Heart left ventricle (tissue), 16 donors: ENCODE measurements around the gene C3orf62. TPM values are rescaled to one million over a fixed set of nuclear protein-coding genes. Genes with fewer than 3 reads are reported as not detected.

ENCODE experiments used
- ATAC-seq, 4 donors: fragments of 200-7000 bp; cut with Tn5 transposase; one replicate each; pipeline ENCODE4 v1.9.1; 2020 to 2022; ENCODE audit warnings: moderate library complexity in 4 of 4, mild to moderate bottlenecking in 3 of 4, moderate number of reproducible peaks in 1 of 4
- DNase-seq, 5 donors: peaks; one replicate each; pipeline ENCODE4 v3.0.0-alpha.2; 2020
- H3K27ac ChIP-seq, 12 donors: fragments of 200-600 bp; sonication (generic) in 4 of 12; one replicate each; pipeline versions ENCODE4 v1.5.0 to v1.8.0; 2016 to 2022; ENCODE audit warnings: mild to moderate bottlenecking in 2 of 12
- H3K27me3 ChIP-seq, 9 donors: fragments of 200-600 bp; sonication (generic) in 2 of 9; one replicate each; pipeline versions ENCODE4 v1.5.1 to v1.8.0; 2016 to 2022; ENCODE audit warnings: mild to moderate bottlenecking in 3 of 9
- H3K36me3 ChIP-seq, 9 donors: fragments of 200-600 bp; sonication (generic) in 2 of 9; one replicate each; pipeline versions ENCODE4 v1.5.0 to v1.8.0; 2018 to 2022; ENCODE audit warnings: mild to moderate bottlenecking in 2 of 9
- H3K4me1 ChIP-seq, 12 donors: fragments of 200-600 bp; sonication (generic) in 4 of 12; one replicate each; pipeline versions ENCODE4 v1.5.0 to v1.8.0; 2016 to 2022; ENCODE audit warnings: mild to moderate bottlenecking in 3 of 12
- H3K4me3 ChIP-seq, 12 donors: fragments of 200-600 bp; sonication (generic) in 4 of 12; one replicate each; pipeline versions ENCODE4 v1.5.0 to v1.8.0; 2017 to 2022; ENCODE audit warnings: mild to moderate bottlenecking in 9 of 12, moderate library complexity in 4 of 12
- H3K9me3 ChIP-seq, 12 donors: fragments of 200-600 bp; sonication (generic) in 4 of 12; one replicate each; pipeline versions ENCODE4 v1.5.0 to v1.8.0; 2016 to 2022; ENCODE audit warnings: mild to moderate bottlenecking in 1 of 12
- POLR2A ChIP-seq, 2 donors: fragments of 450-650 bp; IDR thresholded peaks; one replicate each; pipeline ENCODE4 v1.6.1; 2017; ENCODE audit warnings: antibody characterized with exemption in 2 of 2, mild to moderate bottlenecking in 2 of 2, moderate library complexity in 2 of 2
- WGBS, 4 donors: extraction: QIAGEN DNeasy Blood & Tissue Kit in 2 of 4; methylation state at CpG; one replicate each; pipeline versions ENCODE4 v1.1.5 to v1.1.7; 2013 to 2018; 5-methylcytosine and 5-hydroxymethylcytosine counted together
- intact Hi-C, 10 donors: fragments of 100-400 bp; cut with DNase I; formaldehyde crosslinking; loops; one replicate each; pipeline versions ENCODE4 v1.11.1 to v1.14.2; 2022
- polyA plus RNA-seq, 2 donors: library from polyadenylated mRNA; stranded (reverse); fragments of 200-250 nt; gene quantifications; one replicate each; pipeline ENCODE4 v1.2.3, GENCODE V29; 2013
- total RNA-seq, 9 donors: library from RNA; depleted of rRNA in 2 of 9; stranded (reverse); fragments of >200 nt in 2 of 9; fragmentation: NEBNext Ultra II Directional in 3 of 9; extraction: Animal tissue kit (Norgen Biotek cat#: 25700) in 3 of 9; gene quantifications; one replicate each; pipeline versions ENCODE4 v1.1.0 to v1.2.4, GENCODE V29; 2016 to 2023
- TF ChIP-seq, protein P1 (sequence below), 12 donors: fragments of 200-600 bp; sonication (generic) in 4 of 12; IDR thresholded peaks; one replicate each; pipeline versions ENCODE4 v1.5.0 to v1.8.0; 2018 to 2022; ENCODE audit warnings: antibody characterized with exemption in 12 of 12, mild to moderate bottlenecking in 5 of 12
- donor health status: ischemic (EF 13 %, LVEDD 7.1; RV severe dilation, severe dysfunction).
- donor health status: healthy with polysubstance abuse.
- donor health status: DM: no; HTN: yes; CAD: no.
- donor health status: DM: no; HTN: no; CAD: no.
- donor health status: ischemic (EF 25% LVEDD 6.9; RV normal size, moderate dysfunction).
- donor health status: ischemic (EF 25% LVEDD 5.7; RV mildly dilated, moderate dysfunction).
- donor health status: healthy.
- donor health status: DM: yes; HTN: yes; CAD: no.
- donor health status: ischemic (EF 35%, LVEDD 5.7; RV mildly dilated, moderate dysfunction).
- donor health status: nonischemic (EF 11% LVEDD 7.7; RV severe dilation, severe dysfunction).
- donor health status: DM: yes; HTN: yes; CAD: no.
- donor health status: PGD.
- donor health status: ischemic (EF 29% LVEDD 5.4; RV normal size, mild dysfunction).
- donor health status: nonischemic (EF 23%, LVEDD 6.1; RV moderate dilation, normal function).

C3orf62 gene
- total and polyA plus RNA-seq, 11 donors = 1.3 to 5.6 (median 2.9) TPM

DNA sequence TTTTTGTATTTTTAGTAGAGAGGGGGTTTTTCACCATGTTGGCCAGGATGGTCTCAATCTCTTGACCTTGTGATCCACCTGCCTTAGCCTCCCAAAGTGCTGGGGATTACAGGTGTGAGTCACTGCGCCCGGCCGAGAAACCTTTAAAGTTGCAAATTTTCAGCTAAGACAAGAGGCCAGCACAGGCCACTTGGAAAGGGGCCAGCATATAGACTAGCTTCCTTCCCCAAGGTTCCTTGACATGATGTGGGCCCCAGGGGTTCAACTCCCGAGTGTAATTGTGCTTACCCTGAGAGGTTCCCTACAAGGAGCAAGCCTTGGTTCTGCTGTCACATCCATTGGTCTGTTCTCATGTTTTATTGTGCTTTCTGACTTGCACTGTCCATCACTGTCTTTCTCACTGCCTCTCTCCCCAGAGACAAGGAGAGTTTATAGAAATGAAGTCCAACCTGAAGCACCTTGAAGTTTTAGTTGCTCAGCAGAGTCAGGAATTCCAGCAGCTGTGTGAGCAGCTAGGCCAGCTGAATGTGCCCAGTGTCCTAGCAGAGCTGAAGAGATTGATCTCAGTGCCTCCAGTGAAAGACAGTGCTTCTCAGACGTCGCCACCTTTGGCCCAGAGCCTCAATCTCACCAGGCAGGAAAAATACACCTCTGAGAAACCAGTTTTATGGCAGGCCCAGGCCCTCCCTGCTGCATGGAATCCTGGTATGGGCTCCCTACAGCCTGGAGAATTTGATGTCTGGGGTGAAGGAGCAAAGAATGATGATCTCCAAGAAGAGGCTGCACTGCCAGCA is 21.1 kb downstream of the C3orf62 start:
- Histone ChIP-seq H3K27me3 (no peaks in the 10 kb centered on the region), H3K9me3 (no peaks in the 10 kb centered on the region), H3K27ac (no peak overlapping the region), H3K4me1 (peaks cover 0 to 4% (median 0%) of the 10 kb centered on the region in 12 donors), H3K36me3 (peaks cover 0 to 12% (median 0%) of the 10 kb centered on the region in 9 donors), H3K4me3 (no peak overlapping the region)
- no peak for DNase-seq
- WGBS, 4 donors = 83 to 91% (median 84%) methylated on average over 6 of the region's 6 CpGs
- TF ChIP-seq, protein P1, sequence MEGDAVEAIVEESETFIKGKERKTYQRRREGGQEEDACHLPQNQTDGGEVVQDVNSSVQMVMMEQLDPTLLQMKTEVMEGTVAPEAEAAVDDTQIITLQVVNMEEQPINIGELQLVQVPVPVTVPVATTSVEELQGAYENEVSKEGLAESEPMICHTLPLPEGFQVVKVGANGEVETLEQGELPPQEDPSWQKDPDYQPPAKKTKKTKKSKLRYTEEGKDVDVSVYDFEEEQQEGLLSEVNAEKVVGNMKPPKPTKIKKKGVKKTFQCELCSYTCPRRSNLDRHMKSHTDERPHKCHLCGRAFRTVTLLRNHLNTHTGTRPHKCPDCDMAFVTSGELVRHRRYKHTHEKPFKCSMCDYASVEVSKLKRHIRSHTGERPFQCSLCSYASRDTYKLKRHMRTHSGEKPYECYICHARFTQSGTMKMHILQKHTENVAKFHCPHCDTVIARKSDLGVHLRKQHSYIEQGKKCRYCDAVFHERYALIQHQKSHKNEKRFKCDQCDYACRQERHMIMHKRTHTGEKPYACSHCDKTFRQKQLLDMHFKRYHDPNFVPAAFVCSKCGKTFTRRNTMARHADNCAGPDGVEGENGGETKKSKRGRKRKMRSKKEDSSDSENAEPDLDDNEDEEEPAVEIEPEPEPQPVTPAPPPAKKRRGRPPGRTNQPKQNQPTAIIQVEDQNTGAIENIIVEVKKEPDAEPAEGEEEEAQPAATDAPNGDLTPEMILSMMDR (IDR thresholded peaks at IDR 0.05) = no peak
- TF ChIP-seq POLR2A (IDR thresholded peaks at IDR 0.05) = no peak
- ATAC-seq = no peak
- intact Hi-C loops = no loop called here

DNA sequence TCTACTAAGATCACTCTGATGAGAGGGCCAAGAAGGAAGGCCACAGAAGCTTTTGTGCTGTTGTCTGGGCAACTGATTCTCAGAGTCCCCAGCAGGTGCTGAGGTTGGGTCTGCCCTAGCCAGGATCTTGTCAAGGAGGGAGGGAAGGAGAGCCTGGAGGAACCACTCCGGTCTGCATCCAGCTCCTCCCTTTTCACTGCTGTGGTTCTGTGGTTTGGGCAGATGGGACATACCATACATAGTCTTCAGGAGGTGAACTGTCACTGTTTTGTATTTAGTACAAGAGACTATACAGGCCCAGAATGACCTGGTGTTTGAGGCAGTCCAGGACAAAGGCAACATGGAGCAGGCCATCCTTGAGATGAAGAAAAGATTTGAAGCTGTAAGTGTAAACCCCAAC is 21.9 kb downstream of the C3orf62 start:
- intact Hi-C loops = no loop called here
- Histone ChIP-seq H3K9me3 (no peaks in the 10 kb centered on the region), H3K27me3 (no peaks in the 10 kb centered on the region), H3K27ac (peak overlapping the region in 1 of 12 donors; percentile 17), H3K4me3 (no peak overlapping the region), H3K4me1 (peaks cover 0 to 4% (median 0%) of the 10 kb centered on the region in 12 donors), H3K36me3 (peaks cover 0 to 12% (median 0%) of the 10 kb centered on the region in 9 donors)
- TF ChIP-seq, protein P1 (IDR thresholded peaks at IDR 0.05) = no peak
- TF ChIP-seq POLR2A (IDR thresholded peaks at IDR 0.05) = no peak
- WGBS, 4 donors = 56 to 78% (median 66%) methylated on average over 1 of the region's 1 CpG
- DNase-seq (no peak), ATAC-seq (no peak)

DNA sequence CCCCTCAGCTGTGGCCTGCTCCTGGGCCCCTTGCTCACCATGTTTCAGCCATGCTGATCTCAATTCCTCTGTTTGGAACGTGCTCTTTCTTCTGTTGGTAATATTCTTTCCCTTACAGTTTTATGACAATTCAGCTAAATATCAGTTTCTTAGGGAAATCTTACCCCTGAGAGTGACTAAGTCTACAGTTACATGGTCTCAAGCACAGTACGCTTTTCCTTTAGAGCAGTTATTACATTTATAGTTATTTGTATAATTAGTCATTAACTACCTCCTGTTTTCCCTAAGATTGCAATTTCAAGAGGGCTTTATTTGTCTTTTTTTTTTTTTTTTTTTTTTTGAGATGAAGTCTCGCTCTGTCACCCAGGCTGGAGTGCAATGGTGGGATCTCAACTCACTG is 23.5 kb downstream of the C3orf62 start:
- peaks cover 0 to 12% (median 0%) of the 10 kb centered on the region in 9 donors for H3K36me3 ChIP-seq
- no peaks in the 10 kb centered on the region for H3K27me3 ChIP-seq
- no peak overlapping the region for H3K4me3 ChIP-seq
- ATAC-seq (no peak), DNase-seq (no peak)
- no peak overlapping the region for H3K27ac ChIP-seq
- TF ChIP-seq, protein P1 (IDR thresholded peaks at IDR 0.05) = no peak
- TF ChIP-seq POLR2A (IDR thresholded peaks at IDR 0.05) = no peak
- 89 to 93% (median 92%) methylated on average over 3 of the region's 3 CpGs for WGBS, 4 donors
- no peaks in the 10 kb centered on the region for H3K9me3 ChIP-seq
- peaks cover 0 to 16% (median 7%) of the 10 kb centered on the region in 12 donors for H3K4me1 ChIP-seq
- intact Hi-C loops = no loop called here

DNA sequence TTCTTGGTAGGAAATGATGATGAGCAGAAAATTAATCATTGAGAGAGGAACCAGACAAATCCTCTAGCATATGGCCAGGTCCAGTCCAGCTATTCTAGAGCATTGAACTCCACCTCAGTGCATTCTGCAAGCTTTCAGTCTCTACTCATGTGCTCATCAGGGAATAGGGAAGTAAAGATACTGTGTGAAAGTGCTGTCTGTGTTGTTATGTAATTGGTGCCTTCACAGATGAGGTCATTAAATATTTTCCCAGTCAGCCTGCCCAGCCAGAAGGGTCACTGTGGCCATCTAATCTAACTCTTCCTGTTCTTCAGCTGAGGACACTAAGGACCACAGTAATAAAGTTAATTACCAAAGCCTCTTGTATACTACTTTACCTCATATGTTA is 28.2 kb downstream of the C3orf62 start:
- TF ChIP-seq POLR2A (IDR thresholded peaks at IDR 0.05) = no peak
- TF ChIP-seq, protein P1 (IDR thresholded peaks at IDR 0.05) = no peak
- Histone ChIP-seq H3K4me1 (peaks cover 0 to 31% (median 13%) of the 10 kb centered on the region in 12 donors), H3K9me3 (no peaks in the 10 kb centered on the region), H3K27ac (peak overlapping the region in 11 of 12 donors; percentile 28 to 87 (median 72)), H3K36me3 (peaks cover 0 to 16% (median 0%) of the 10 kb centered on the region in 9 donors), H3K27me3 (no peaks in the 10 kb centered on the region), H3K4me3 (no peak overlapping the region)
- intact Hi-C loops = no loop called here
- DNase-seq = peak in 3 of 5 donors; percentile 22 to 39 (median 37)
- ATAC-seq = peak; percentile 80 to 97 (median 92)
